GM23338 (cell line): ENCODE data around the gene GALM. TPM values are rescaled to one million over a fixed set of nuclear protein-coding genes. Genes with fewer than 3 reads are reported as not detected.

Experiments used
- ATAC-seq: fragments of 200-7000 bp; cut with Tn5 transposase; 3 replicates; pipeline ENCODE4 v1.9.1; 2020
- DNase-seq: peaks from one replicate; pipeline ENCODE4 v3.0.0-alpha.2; 2015; ENCODE audit warnings: low spot score
- H2AFZ ChIP-seq: fragments of 200-600 bp; sonication (generic); 2 replicates; pipeline ENCODE4 v1.8.0; 2016; ENCODE audit warnings: antibody characterized with exemption, mild to moderate bottlenecking, moderate library complexity
- H3F3A ChIP-seq: fragments of 200-600 bp; sonication (generic); replicated peaks from 2 replicates; pipeline ENCODE4 v1.8.0; 2017; ENCODE audit warnings: antibody characterized with exemption, mixed run types, low read depth
- H3K27ac ChIP-seq: fragments of 200-600 bp; sonication (generic); 2 replicates; pipeline ENCODE4 v1.6.1; 2016; ENCODE audit warnings: low read depth
- H3K27me3 ChIP-seq: fragments of 200-600 bp; sonication (generic); 2 replicates; pipeline ENCODE4 v1.8.0; 2016; ENCODE audit warnings: mild to moderate bottlenecking, mixed run types, moderate library complexity; ENCODE audit not compliant: insufficient read depth
- H3K36me3 ChIP-seq: fragments of 200-600 bp; sonication (generic); 2 replicates; pipeline ENCODE4 v1.8.0; 2016; ENCODE audit warnings: mild to moderate bottlenecking; ENCODE audit not compliant: insufficient read depth
- H3K4me1 ChIP-seq: fragments of 200-600 bp; sonication (generic); 2 replicates; pipeline ENCODE4 v1.8.0; 2016; ENCODE audit warnings: mild to moderate bottlenecking, moderate library complexity; ENCODE audit not compliant: insufficient read depth
- H3K4me2 ChIP-seq: fragments of 200-600 bp; sonication (generic); 2 replicates; pipeline ENCODE4 v1.7.1; 2017; ENCODE audit warnings: mixed run types
- H3K4me3 ChIP-seq: fragments of 200-600 bp; sonication (generic); 2 replicates; pipeline ENCODE4 v1.6.1; 2016; ENCODE audit warnings: mixed run types
- H3K79me2 ChIP-seq: fragments of 200-600 bp; sonication (generic); replicated peaks from 2 replicates; pipeline ENCODE4 v1.8.0; 2017; ENCODE audit warnings: mild to moderate bottlenecking; ENCODE audit not compliant: insufficient read depth
- H3K9me2 ChIP-seq: fragments of 200-600 bp; sonication (generic); 2 replicates; pipeline ENCODE4 v1.8.0; 2017; ENCODE audit not compliant: insufficient read depth
- H4K20me1 ChIP-seq: fragments of 200-600 bp; sonication (generic); replicated peaks from 2 replicates; pipeline ENCODE4 v1.8.0; 2017; ENCODE audit warnings: mild to moderate bottlenecking; ENCODE audit not compliant: insufficient read depth
- H3K27ac Mint-ChIP-seq: 2 replicates; pipeline ENCODE4 v1.8.0; 2020; ENCODE audit warnings: inconsistent platforms, mild to moderate bottlenecking, moderate library complexity, mixed read lengths
- H3K27me3 Mint-ChIP-seq: 3 replicates; pipeline ENCODE4 v1.8.0; 2022; ENCODE audit warnings: low read depth, mild to moderate bottlenecking, moderate library complexity, mixed read lengths, inconsistent platforms; ENCODE audit not compliant: insufficient read depth, poor library complexity
- H3K36me3 Mint-ChIP-seq: 3 replicates; pipeline ENCODE4 v1.8.0; 2021; ENCODE audit warnings: low read depth, mild to moderate bottlenecking, inconsistent platforms, moderate library complexity, mixed read lengths
- H3K4me1 Mint-ChIP-seq: 3 replicates; pipeline ENCODE4 v1.8.0; 2020; ENCODE audit warnings: mild to moderate bottlenecking, inconsistent platforms, mixed read lengths
- H3K4me3 Mint-ChIP-seq: 3 replicates; pipeline ENCODE4 v1.8.0; 2021; ENCODE audit warnings: moderate library complexity, mild to moderate bottlenecking, inconsistent platforms, mixed read lengths
- H3K9me3 Mint-ChIP-seq: 3 replicates; pipeline ENCODE4 v1.8.0; 2020; ENCODE audit warnings: moderate library complexity, mild to moderate bottlenecking, inconsistent platforms, mixed read lengths
- CREB1 ChIP-seq: fragments of 250-450 bp; sonication (Bioruptor Pico); IDR thresholded peaks from 2 replicates; pipeline ENCODE4 v1.5.0; 2020; ENCODE audit warnings: low read depth, mild to moderate bottlenecking, moderate library complexity
- CTCF ChIP-seq, 2 experiments: fragments of 200-600 bp in 1 of 2; sonication (generic) in 1 of 2; conservative IDR thresholded peaks; 2 replicates each; pipeline versions ENCODE4 v1.5.1 to v1.6.1; 2016 to 2017; ENCODE audit warnings: antibody characterized with exemption in 2 of 2, low read depth in 2 of 2, mild to moderate bottlenecking in 2 of 2, moderate library complexity in 1 of 2
- ETS1 ChIP-seq: IDR thresholded peaks from 2 replicates; pipeline ENCODE4 v1.6.1; 2016; ENCODE audit warnings: antibody characterized with exemption
- EZH2phosphoT487 ChIP-seq: fragments of 200-600 bp; sonication (generic); IDR thresholded peaks from one replicate; pipeline ENCODE4 v1.8.1; 2018; ENCODE audit warnings: antibody characterized with exemption; ENCODE audit not compliant: unreplicated experiment
- JUNB ChIP-seq: IDR thresholded peaks from one replicate; pipeline ENCODE4 v1.6.1; 2016; ENCODE audit warnings: antibody characterized with exemption; ENCODE audit not compliant: unreplicated experiment
- NANOG ChIP-seq: IDR thresholded peaks from 2 replicates; pipeline ENCODE4 v1.6.1; 2016; ENCODE audit warnings: antibody characterized with exemption, borderline replicate concordance
- POLR2AphosphoS5 ChIP-seq: IDR thresholded peaks from 2 replicates; pipeline ENCODE4 v1.6.1; 2016; ENCODE audit warnings: antibody characterized with exemption, low read depth
- REST ChIP-seq: IDR thresholded peaks from one replicate; pipeline ENCODE4 v1.6.1; 2018; ENCODE audit warnings: antibody characterized with exemption; ENCODE audit not compliant: unreplicated experiment
- STAT1 ChIP-seq: IDR thresholded peaks from one replicate; pipeline ENCODE4 v1.6.1; 2016; ENCODE audit warnings: antibody characterized with exemption; ENCODE audit not compliant: unreplicated experiment
- ZNF114 ChIP-seq: fragments of 250-450 bp; sonication (Bioruptor Pico); IDR thresholded peaks from 2 replicates; pipeline ENCODE4 v1.5.0; 2020; ENCODE audit warnings: mild to moderate bottlenecking, moderate library complexity
- ZNF331 ChIP-seq: fragments of 250-450 bp; sonication (Bioruptor Pico); IDR thresholded peaks from 2 replicates; pipeline ENCODE4 v1.5.0; 2020; ENCODE audit warnings: low read depth, mild to moderate bottlenecking, moderate library complexity
- polyA plus RNA-seq: library from polyadenylated mRNA; unstranded; fragments of >200 nt; fragmentation: Nextera tagmentation; extraction: Ambion mirVana; gene quantifications from 2 replicates; pipeline ENCODE4 v1.2.1, GENCODE V29; 2016
- total RNA-seq: library from RNA; depleted of rRNA; stranded (reverse); fragments of >200 nt; shearing (Covaris generic); gene quantifications from 2 replicates; pipeline ENCODE4 v1.2.3, GENCODE V29; 2014
- TF ChIP-seq, protein P1 (sequence below): fragments of 250-450 bp; sonication (Bioruptor Pico); IDR thresholded peaks from 2 replicates; pipeline ENCODE4 v1.5.0; 2020; ENCODE audit warnings: mild to moderate bottlenecking, moderate library complexity

The GALM gene
- total and polyA plus RNA-seq, 2 experiments from 2014 or later: 9.3 to 21.6 TPM

DNA sequence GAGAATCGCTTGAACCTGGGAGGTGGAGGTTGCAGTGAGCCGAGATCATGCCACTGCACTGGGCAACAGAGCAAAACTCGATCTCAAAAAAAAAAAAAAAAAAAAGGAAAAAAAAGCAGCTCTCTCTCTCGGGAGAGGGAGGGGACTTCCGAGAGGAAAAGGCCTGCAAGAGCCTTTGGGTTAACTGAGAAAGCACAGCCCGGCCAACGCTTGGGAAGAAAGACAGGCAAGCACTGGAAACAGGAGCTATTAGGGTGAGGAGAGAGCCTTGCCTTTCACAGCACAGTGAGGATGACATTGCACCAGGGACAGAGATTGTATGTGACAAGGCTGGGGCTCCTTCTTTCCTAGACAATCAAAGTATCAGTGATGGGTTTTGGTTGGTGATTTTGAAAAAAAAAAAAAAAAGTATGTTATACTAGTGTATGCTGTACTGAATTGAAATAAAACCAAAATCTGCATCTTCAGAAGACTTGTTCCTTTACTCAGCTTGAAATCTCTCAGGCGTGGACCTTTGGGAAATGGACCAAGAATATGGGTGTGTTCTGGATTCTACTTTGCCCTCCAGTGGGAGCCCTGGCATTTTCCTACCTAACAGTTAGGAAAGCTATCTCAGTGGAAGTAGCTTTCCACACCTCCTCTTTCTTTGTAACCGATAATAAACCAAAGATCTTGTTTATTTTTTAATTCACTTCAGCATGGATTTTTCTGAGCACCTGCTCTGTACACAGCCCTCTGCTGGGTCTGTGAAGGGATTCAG lies 68.6 kb downstream of the GALM start (continued):
- TF ChIP-seq REST (no peak), CTCF (conservative IDR thresholded peaks at IDR 0.05; ENCODE audit: low read depth in 2 of 2) (no peak), POLR2AphosphoS5 (no peak), EZH2phosphoT487 (no peak), ZNF331 (CRISPR knock-in tag) (no peak), JUNB (no peak), CREB1 (CRISPR knock-in tag) (no peak)

DNA sequence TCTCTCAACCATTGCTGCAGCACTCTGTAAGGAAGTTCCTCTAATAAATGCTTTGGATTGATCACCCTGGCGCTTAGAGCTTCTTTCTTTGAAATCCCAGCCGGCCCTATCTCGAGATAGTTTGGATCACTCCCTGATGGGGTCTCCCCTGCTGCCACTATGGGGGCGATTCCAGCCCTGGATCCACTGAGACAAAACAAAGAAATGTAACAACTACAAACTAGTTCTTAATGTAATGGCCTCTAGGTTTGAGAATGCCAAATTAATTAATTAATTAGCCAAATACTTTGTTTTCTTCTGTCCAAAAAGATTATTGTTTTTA lies 70.0 kb downstream of the GALM start:
- Mint-ChIP-seq H3K36me3 (peaks cover 38% of the 10 kb centered on the region), H3K27ac (no peak overlapping the region), H3K4me1 (peaks cover 21% of the 10 kb centered on the region), H3K4me3 (no peak overlapping the region), H3K9me3 (peaks cover 10% of the 10 kb centered on the region; the same call in 2 of the 3 replicates), H3K27me3 (peaks cover 13% of the 10 kb centered on the region)
- H3K36me3 ChIP-seq: peaks cover 12% of the 10 kb centered on the region
- DNase-seq (no peak), ATAC-seq (no peak)
- H3F3A ChIP-seq: 0 out of 2 replicates have a peak, but pooled peaks cover 8% of the 10 kb centered on the region
- H3K9me2 ChIP-seq: no peaks in the 10 kb centered on the region
- no peaks in the 10 kb centered on the region; the same call in none of the 2 replicates for H4K20me1 ChIP-seq
- peaks cover 16% of the 10 kb centered on the region for H3K4me1 ChIP-seq
- H3K27me3 ChIP-seq: no peaks in the 10 kb centered on the region
- H3K4me2 ChIP-seq: no peak overlapping the region
- peak overlapping the region; percentile 84 for H3K27ac ChIP-seq
- no peak overlapping the region for H3K4me3 ChIP-seq
- H3K79me2 ChIP-seq: peaks cover 10% of the 10 kb centered on the region; the same call in 1 of the 2 replicates
- no peak overlapping the region for H2AFZ ChIP-seq
- TF ChIP-seq EZH2phosphoT487 (no peak), POLR2AphosphoS5 (no peak), NANOG (no peak), ETS1 (no peak), ZNF114 (no peak), CREB1 (CRISPR knock-in tag) (no peak), STAT1 (no peak), JUNB (no peak)
- TF ChIP-seq, protein P1, sequence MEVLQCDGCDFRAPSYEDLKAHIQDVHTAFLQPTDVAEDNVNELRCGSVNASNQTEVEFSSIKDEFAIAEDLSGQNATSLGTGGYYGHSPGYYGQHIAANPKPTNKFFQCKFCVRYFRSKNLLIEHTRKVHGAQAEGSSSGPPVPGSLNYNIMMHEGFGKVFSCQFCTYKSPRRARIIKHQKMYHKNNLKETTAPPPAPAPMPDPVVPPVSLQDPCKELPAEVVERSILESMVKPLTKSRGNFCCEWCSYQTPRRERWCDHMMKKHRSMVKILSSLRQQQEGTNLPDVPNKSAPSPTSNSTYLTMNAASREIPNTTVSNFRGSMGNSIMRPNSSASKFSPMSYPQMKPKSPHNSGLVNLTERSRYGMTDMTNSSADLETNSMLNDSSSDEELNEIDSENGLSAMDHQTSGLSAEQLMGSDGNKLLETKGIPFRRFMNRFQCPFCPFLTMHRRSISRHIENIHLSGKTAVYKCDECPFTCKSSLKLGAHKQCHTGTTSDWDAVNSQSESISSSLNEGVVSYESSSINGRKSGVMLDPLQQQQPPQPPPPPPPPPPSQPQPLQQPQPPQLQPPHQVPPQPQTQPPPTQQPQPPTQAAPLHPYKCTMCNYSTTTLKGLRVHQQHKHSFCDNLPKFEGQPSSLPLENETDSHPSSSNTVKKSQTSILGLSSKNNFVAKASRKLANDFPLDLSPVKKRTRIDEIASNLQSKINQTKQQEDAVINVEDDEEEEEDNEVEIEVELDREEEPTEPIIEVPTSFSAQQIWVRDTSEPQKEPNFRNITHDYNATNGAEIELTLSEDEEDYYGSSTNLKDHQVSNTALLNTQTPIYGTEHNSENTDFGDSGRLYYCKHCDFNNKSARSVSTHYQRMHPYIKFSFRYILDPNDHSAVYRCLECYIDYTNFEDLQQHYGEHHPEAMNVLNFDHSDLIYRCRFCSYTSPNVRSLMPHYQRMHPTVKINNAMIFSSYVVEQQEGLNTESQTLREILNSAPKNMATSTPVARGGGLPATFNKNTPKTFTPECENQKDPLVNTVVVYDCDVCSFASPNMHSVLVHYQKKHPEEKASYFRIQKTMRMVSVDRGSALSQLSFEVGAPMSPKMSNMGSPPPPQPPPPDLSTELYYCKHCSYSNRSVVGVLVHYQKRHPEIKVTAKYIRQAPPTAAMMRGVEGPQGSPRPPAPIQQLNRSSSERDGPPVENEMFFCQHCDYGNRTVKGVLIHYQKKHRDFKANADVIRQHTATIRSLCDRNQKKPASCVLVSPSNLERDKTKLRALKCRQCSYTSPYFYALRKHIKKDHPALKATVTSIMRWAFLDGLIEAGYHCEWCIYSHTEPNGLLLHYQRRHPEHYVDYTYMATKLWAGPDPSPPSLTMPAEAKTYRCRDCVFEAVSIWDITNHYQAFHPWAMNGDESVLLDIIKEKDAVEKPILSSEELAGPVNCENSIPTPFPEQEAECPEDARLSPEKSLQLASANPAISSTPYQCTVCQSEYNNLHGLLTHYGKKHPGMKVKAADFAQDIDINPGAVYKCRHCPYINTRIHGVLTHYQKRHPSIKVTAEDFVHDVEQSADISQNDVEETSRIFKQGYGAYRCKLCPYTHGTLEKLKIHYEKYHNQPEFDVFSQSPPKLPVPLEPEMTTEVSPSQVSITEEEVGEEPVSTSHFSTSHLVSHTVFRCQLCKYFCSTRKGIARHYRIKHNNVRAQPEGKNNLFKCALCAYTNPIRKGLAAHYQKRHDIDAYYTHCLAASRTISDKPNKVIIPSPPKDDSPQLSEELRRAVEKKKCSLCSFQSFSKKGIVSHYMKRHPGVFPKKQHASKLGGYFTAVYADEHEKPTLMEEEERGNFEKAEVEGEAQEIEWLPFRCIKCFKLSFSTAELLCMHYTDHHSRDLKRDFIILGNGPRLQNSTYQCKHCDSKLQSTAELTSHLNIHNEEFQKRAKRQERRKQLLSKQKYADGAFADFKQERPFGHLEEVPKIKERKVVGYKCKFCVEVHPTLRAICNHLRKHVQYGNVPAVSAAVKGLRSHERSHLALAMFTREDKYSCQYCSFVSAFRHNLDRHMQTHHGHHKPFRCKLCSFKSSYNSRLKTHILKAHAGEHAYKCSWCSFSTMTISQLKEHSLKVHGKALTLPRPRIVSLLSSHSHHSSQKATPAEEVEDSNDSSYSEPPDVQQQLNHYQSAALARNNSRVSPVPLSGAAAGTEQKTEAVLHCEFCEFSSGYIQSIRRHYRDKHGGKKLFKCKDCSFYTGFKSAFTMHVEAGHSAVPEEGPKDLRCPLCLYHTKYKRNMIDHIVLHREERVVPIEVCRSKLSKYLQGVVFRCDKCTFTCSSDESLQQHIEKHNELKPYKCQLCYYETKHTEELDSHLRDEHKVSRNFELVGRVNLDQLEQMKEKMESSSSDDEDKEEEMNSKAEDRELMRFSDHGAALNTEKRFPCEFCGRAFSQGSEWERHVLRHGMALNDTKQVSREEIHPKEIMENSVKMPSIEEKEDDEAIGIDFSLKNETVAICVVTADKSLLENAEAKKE (CRISPR knock-in tag): no peak
